Hepatocyte (in vitro differentiated cells): Measurements from ENCODE around the gene SLC20A1.

ENCODE experiments used
- CTCF ChIP-seq: fragments of 200-600 bp; sonication (generic); IDR thresholded peaks from 2 replicates; pipeline ENCODE4 v1.5.1; 2016; ENCODE audit warnings: antibody characterized with exemption, mild to moderate bottlenecking; ENCODE audit not compliant: poor library complexity
- EZH2 ChIP-seq: fragments of 200-600 bp; sonication (generic); IDR thresholded peaks from 2 replicates; pipeline ENCODE4 v1.6.1; 2016; ENCODE audit warnings: antibody characterized with exemption, mild to moderate bottlenecking, borderline replicate concordance

GRCh38 chr2:112629224-112629623, 16.5 kb upstream of the SLC20A1 start:
- no peak for TF ChIP-seq EZH2
- no peak for TF ChIP-seq CTCF
